Stimulated activated CD8-positive, alpha-beta memory T cell treated with anti-CD3 and anti-CD28 coated beads, Interleukin-15, amount 100 ng/mL, for 24 hours (primary cell): ENCODE results near the gene ZNF480.
A peak's percentile ranks its signal among the peaks of the same experiment; 100 is the strongest.
"Not testable (repeated sequence)": the region's sequence is repeated elsewhere in the genome, so short reads cannot be mapped to it uniquely, and the experiment has no call there.

Experiments used
- DNase-seq: peaks from one replicate; pipeline ENCODE4 v3.0.0-alpha.2; 2020; ENCODE audit warnings: low read depth

The ZNF480 gene

GRCh38 chr19:52296773-52297600, at the start of gene ZNF480:
Gene ZNF480 (plus strand): TSS chr19:52297169. CDS start chr19:52300413, 3,244 bp downstream.
- DNase-seq = peak; percentile 65

- DNase-seq = no peak
These were observed 48.7 kb upstream of the ZNF480 start for GRCh38 chr19:52248241-52248640.

GRCh38 chr19:52258426-52258825, 38.5 kb upstream of the ZNF480 start:
- no peak for DNase-seq

- not testable (repeated sequence) for DNase-seq
These were observed 31.4 kb upstream of the ZNF480 start for GRCh38 chr19:52265556-52265955.

- DNase-seq = peak; percentile 96
These were observed 27.4 kb upstream of the ZNF480 start, which contains the start of gene ZNF766 for GRCh38 chr19:52269338-52270261. Gene ZNF766 (plus strand): TSS chr19:52269587. CDS start chr19:52269614, 27 bp downstream.

- DNase-seq = no peak
These were observed 26.6 kb upstream of the ZNF480 start for GRCh38 chr19:52270266-52270885.

GRCh38 chr19:52273301-52273700, 23.7 kb upstream of the ZNF480 start:
- DNase-seq = no peak

GRCh38 chr19:52274191-52274590, 22.8 kb upstream of the ZNF480 start:
- DNase-seq = no peak

- DNase-seq = no peak
These were observed 21.0 kb upstream of the ZNF480 start for GRCh38 chr19:52275988-52276387.

- DNase-seq = no peak
These were observed 19.5 kb upstream of the ZNF480 start for GRCh38 chr19:52277471-52277870.

- no peak for DNase-seq
These were observed 10.7 kb upstream of the ZNF480 start for GRCh38 chr19:52286256-52286655.

- no peak for DNase-seq
These were observed 5.2 kb upstream of the ZNF480 start for GRCh38 chr19:52291781-52292180.

GRCh38 chr19:52292946-52293345, 4.0 kb upstream of the ZNF480 start:
- DNase-seq = not testable (repeated sequence)

GRCh38 chr19:52296400-52296772, 583 bp upstream of the ZNF480 start:
- DNase-seq = no peak

GRCh38 chr19:52297601-52298364, 814 bp downstream of the ZNF480 start:
- DNase-seq = no peak

GRCh38 chr19:52307275-52307674, 10.3 kb downstream of the ZNF480 start:
- no peak for DNase-seq

- DNase-seq = no peak
These were observed 25.5 kb downstream of the ZNF480 start for GRCh38 chr19:52322429-52322828.

GRCh38 chr19:52331757-52332156, 34.8 kb downstream of the ZNF480 start:
- no peak for DNase-seq

- DNase-seq = no peak
These were observed 38.8 kb downstream of the ZNF480 start for GRCh38 chr19:52335768-52336116.

GRCh38 chr19:52336117-52336790, 39.3 kb downstream of the ZNF480 start, which contains the start of gene ZNF610:
Gene ZNF610 (plus strand): TSS chr19:52336243. CDS start chr19:52349173, 12,930 bp downstream.
- peak; percentile 71 for DNase-seq
